SK-N-SH treated with all-trans-retinoic acid at 6 μM for 48 hours (cell line): ENCODE data around the gene TNIP1.
A peak's percentile ranks its signal among the peaks of the same experiment; 100 is the strongest.

Source experiments
- ATAC-seq: fragments of 200-7000 bp; cut with Tn5 transposase; 3 replicates; pipeline ENCODE4 v1.9.1; 2020; ENCODE audit warnings: mild to moderate bottlenecking, moderate library complexity
- ARNTL ChIP-seq: fragments of 450-650 bp; formaldehyde crosslinking; IDR thresholded peaks from 2 replicates; pipeline ENCODE4 v1.5.0; 2020; ENCODE audit warnings: low read depth, mild to moderate bottlenecking, moderate library complexity, borderline replicate concordance
- BACH2 ChIP-seq: fragments of 250-450 bp; sonication (Bioruptor Pico); IDR thresholded peaks from 2 replicates; pipeline ENCODE4 v1.9.0; 2021; ENCODE audit warnings: mild to moderate bottlenecking, borderline replicate concordance
- CSDC2 ChIP-seq: fragments of 250-450 bp; sonication (Bioruptor Pico); IDR thresholded peaks from 2 replicates; pipeline ENCODE4 v1.5.0; 2020; ENCODE audit warnings: mild to moderate bottlenecking, moderate library complexity
- ESRRG ChIP-seq: fragments of 250-450 bp; sonication (Bioruptor Pico); IDR thresholded peaks from 2 replicates; pipeline ENCODE4 v1.6.1; 2021; ENCODE audit warnings: mild to moderate bottlenecking
- GLIS3 ChIP-seq: fragments of 250-450 bp; sonication (Bioruptor Pico); IDR thresholded peaks from 2 replicates; pipeline ENCODE4 v1.5.0; 2020; ENCODE audit warnings: mild to moderate bottlenecking, moderate library complexity
- ISL1 ChIP-seq: fragments of 250-450 bp; sonication (Bioruptor Pico); IDR thresholded peaks from 2 replicates; pipeline ENCODE4 v2.1.2; 2022; ENCODE audit warnings: mild to moderate bottlenecking, moderate library complexity
- OSR1 ChIP-seq: fragments of 250-450 bp; sonication (Bioruptor Pico); IDR thresholded peaks from 2 replicates; pipeline ENCODE4 v1.8.0; 2022; ENCODE audit warnings: moderate library complexity, mild to moderate bottlenecking, inconsistent platforms
- PATZ1 ChIP-seq: fragments of 250-450 bp; sonication (Bioruptor Pico); IDR thresholded peaks from 2 replicates; pipeline ENCODE4 v1.8.0; 2020; ENCODE audit warnings: mild to moderate bottlenecking, moderate library complexity, borderline replicate concordance
- POU6F1 ChIP-seq: fragments of 250-450 bp; sonication (Bioruptor Pico); IDR thresholded peaks from 2 replicates; pipeline ENCODE4 v1.8.0; 2021; ENCODE audit warnings: low read depth, mild to moderate bottlenecking, moderate library complexity, borderline replicate concordance
- RARB ChIP-seq: fragments of 250-450 bp; sonication (Bioruptor Pico); IDR thresholded peaks from 2 replicates; pipeline ENCODE4 v1.8.0; 2021; ENCODE audit warnings: mild to moderate bottlenecking, moderate library complexity
- SNAI2 ChIP-seq: fragments of 250-450 bp; sonication (Bioruptor Pico); IDR thresholded peaks from 2 replicates; pipeline ENCODE4 v1.5.0; 2020; ENCODE audit warnings: mild to moderate bottlenecking, moderate library complexity
- TCF4 ChIP-seq: fragments of 250-450 bp; sonication (Bioruptor Pico); IDR thresholded peaks from 2 replicates; pipeline ENCODE4 v1.8.0; 2021; ENCODE audit warnings: mild to moderate bottlenecking, moderate library complexity, borderline replicate concordance
- TOX ChIP-seq: fragments of 250-450 bp; sonication (Bioruptor Pico); IDR thresholded peaks from 2 replicates; pipeline ENCODE4 v1.8.0; 2021; ENCODE audit warnings: mild to moderate bottlenecking, moderate library complexity, borderline replicate concordance
- ZC3H10 ChIP-seq: fragments of 250-450 bp; sonication (Bioruptor Pico); IDR thresholded peaks from 2 replicates; pipeline ENCODE4 v1.5.1; 2021; ENCODE audit warnings: mild to moderate bottlenecking, moderate library complexity
- ZFP30 ChIP-seq: fragments of 450-650 bp; formaldehyde crosslinking; IDR thresholded peaks from 2 replicates; pipeline ENCODE4 v1.5.0; 2022; ENCODE audit warnings: mild to moderate bottlenecking, moderate library complexity
- ZNF565 ChIP-seq: fragments of 450-650 bp; formaldehyde crosslinking; conservative IDR thresholded peaks from 2 replicates; pipeline ENCODE4 v1.5.0; 2020; ENCODE audit warnings: low read depth, mild to moderate bottlenecking, moderate library complexity
- ZNF70 ChIP-seq: fragments of 450-650 bp; formaldehyde crosslinking; IDR thresholded peaks from 2 replicates; pipeline ENCODE4 v1.5.0; 2020; ENCODE audit warnings: mild to moderate bottlenecking, moderate library complexity
- ZNF8 ChIP-seq: fragments of 450-650 bp; formaldehyde crosslinking; IDR thresholded peaks from 2 replicates; pipeline ENCODE4 v1.5.0; 2020; ENCODE audit warnings: mild to moderate bottlenecking, moderate library complexity
- TF ChIP-seq, protein P1 (sequence below): fragments of 250-450 bp; sonication (Bioruptor Pico); IDR thresholded peaks from 2 replicates; pipeline ENCODE4 v1.5.0; 2020; ENCODE audit warnings: mild to moderate bottlenecking, moderate library complexity
- TF ChIP-seq, protein P2 (sequence below): fragments of 250-450 bp; sonication (Bioruptor Pico); IDR thresholded peaks from 2 replicates; pipeline ENCODE4 v1.5.1; 2021; ENCODE audit warnings: mild to moderate bottlenecking, moderate library complexity
- TF ChIP-seq, protein P3 (sequence below): fragments of 250-450 bp; sonication (Bioruptor Pico); IDR thresholded peaks from 2 replicates; pipeline ENCODE4 v1.5.1; 2020; ENCODE audit warnings: low read depth, mild to moderate bottlenecking, moderate library complexity

The TNIP1 gene

GRCh38 chr5:151080613-151081430 lies at the start of gene TNIP1:
Gene TNIP1 (minus strand): TSS chr5:151081034. CDS start chr5:151065095, 15,939 bp downstream.
- TF ChIP-seq GLIS3 (0 out of 2 replicates have a peak, but pooled peaks have one; percentile 62), PATZ1 (CRISPR knock-in tag) (peak; percentile 89), ZNF70 (CRISPR knock-in tag) (no peak), ESRRG (CRISPR knock-in tag) (0 out of 2 replicates have a peak, but pooled peaks have one; percentile 12)
- TF ChIP-seq, protein P1, sequence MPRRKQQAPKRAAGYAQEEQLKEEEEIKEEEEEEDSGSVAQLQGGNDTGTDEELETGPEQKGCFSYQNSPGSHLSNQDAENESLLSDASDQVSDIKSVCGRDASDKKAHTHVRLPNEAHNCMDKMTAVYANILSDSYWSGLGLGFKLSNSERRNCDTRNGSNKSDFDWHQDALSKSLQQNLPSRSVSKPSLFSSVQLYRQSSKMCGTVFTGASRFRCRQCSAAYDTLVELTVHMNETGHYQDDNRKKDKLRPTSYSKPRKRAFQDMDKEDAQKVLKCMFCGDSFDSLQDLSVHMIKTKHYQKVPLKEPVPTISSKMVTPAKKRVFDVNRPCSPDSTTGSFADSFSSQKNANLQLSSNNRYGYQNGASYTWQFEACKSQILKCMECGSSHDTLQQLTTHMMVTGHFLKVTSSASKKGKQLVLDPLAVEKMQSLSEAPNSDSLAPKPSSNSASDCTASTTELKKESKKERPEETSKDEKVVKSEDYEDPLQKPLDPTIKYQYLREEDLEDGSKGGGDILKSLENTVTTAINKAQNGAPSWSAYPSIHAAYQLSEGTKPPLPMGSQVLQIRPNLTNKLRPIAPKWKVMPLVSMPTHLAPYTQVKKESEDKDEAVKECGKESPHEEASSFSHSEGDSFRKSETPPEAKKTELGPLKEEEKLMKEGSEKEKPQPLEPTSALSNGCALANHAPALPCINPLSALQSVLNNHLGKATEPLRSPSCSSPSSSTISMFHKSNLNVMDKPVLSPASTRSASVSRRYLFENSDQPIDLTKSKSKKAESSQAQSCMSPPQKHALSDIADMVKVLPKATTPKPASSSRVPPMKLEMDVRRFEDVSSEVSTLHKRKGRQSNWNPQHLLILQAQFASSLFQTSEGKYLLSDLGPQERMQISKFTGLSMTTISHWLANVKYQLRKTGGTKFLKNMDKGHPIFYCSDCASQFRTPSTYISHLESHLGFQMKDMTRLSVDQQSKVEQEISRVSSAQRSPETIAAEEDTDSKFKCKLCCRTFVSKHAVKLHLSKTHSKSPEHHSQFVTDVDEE (CRISPR knock-in tag), result peak; percentile 31; the same call in 1 of the 2 replicates
- TF ChIP-seq, all 23 proteins: peak for 4
- peak; percentile 96 for ATAC-seq

DNA sequence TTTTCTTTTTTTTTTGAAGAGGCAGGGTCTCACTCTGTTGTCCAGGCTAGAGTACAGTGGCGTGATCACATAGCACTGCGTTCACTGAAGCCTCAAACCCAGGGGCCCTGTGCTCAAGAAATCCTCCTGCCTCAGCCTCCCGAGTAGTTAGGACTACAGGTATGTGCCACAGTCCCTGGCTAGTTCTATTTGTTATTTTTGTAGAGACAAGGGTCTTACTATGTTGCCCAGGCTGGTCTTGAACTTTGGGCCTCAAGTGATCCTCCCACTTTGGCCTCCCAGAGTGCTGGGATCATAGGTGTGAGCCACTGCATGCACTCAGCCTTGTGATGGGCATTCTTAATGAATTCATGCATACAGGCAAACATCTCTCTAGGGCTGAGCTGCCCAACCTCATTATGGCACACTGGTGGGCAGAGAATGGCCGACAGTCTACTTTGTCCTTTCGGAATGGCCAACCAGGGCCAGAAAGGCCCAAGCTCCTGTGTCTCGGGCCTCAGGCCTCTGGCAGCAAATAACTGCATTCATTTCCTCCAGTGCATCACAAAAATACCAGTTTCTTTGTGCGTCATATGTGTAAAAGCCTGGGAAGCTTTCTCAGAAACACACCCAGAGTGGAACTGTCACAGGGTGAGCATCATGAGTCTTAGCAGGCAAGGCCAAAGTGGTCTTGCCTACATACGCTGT lies 49.5 kb upstream of the TNIP1 start:
- TF ChIP-seq ZNF8 (CRISPR knock-in tag) (no peak), ZFP30 (CRISPR knock-in tag) (no peak), RARB (no peak), BACH2 (CRISPR knock-in tag) (no peak), ZC3H10 (no peak), TCF4 (CRISPR knock-in tag) (no peak), ARNTL (CRISPR knock-in tag) (no peak), SNAI2 (no peak), ESRRG (CRISPR knock-in tag) (no peak), TOX (CRISPR knock-in tag) (no peak), ZNF565 (no peak), OSR1 (no peak), PATZ1 (CRISPR knock-in tag) (no peak), ISL1 (CRISPR knock-in tag) (no peak), POU6F1 (no peak), CSDC2 (CRISPR knock-in tag) (no peak), ZNF70 (CRISPR knock-in tag) (no peak)
- TF ChIP-seq, protein P1 (CRISPR knock-in tag), result no peak
- TF ChIP-seq, protein P2, sequence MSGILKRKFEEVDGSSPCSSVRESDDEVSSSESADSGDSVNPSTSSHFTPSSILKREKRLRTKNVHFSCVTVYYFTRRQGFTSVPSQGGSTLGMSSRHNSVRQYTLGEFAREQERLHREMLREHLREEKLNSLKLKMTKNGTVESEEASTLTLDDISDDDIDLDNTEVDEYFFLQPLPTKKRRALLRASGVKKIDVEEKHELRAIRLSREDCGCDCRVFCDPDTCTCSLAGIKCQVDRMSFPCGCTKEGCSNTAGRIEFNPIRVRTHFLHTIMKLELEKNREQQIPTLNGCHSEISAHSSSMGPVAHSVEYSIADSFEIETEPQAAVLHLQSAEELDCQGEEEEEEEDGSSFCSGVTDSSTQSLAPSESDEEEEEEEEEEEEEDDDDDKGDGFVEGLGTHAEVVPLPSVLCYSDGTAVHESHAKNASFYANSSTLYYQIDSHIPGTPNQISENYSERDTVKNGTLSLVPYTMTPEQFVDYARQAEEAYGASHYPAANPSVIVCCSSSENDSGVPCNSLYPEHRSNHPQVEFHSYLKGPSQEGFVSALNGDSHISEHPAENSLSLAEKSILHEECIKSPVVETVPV, result no peak
- TF ChIP-seq, protein P3, sequence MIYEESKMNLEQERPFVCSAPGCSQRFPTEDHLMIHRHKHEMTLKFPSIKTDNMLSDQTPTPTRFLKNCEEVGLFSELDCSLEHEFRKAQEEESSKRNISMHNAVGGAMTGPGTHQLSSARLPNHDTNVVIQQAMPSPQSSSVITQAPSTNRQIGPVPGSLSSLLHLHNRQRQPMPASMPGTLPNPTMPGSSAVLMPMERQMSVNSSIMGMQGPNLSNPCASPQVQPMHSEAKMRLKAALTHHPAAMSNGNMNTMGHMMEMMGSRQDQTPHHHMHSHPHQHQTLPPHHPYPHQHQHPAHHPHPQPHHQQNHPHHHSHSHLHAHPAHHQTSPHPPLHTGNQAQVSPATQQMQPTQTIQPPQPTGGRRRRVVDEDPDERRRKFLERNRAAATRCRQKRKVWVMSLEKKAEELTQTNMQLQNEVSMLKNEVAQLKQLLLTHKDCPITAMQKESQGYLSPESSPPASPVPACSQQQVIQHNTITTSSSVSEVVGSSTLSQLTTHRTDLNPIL (CRISPR knock-in tag), result no peak
- TF ChIP-seq, all 23 proteins: peak for 0
- ATAC-seq, result no peak
